Iris pigment epithelial cell (primary cell): ENCODE measurements around the gene DST.

Experiments used
- DNase-seq: peaks from one replicate; pipeline ENCODE4 v3.0.0-alpha.2; 2011; ENCODE audit warnings: low read depth

The DST gene

GRCh38 chr6:56620229-56620868, 22.3 kb downstream of the DST start:
- DNase-seq: no peak

DNA sequence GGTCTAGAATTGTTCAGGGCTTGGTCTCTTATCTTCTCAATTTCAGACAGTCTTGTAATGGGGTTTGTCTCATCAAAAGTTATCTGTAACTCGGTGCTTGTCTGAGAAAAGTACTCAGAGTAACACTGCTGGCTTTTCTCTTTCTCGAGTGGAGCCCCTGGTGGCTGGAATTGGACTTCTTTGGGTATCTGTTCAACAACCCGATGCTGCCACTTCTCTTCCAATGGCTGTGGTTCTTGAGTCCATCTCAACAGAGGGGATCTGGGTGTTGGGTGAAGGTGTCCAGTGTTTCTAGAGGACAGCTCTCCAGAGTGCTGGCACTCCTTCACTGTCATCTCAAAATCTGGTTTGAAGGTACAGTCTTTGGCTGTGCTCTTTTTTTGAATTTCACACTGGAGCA, 24.6 kb downstream of the DST start:
- DNase-seq: no peak

DNA sequence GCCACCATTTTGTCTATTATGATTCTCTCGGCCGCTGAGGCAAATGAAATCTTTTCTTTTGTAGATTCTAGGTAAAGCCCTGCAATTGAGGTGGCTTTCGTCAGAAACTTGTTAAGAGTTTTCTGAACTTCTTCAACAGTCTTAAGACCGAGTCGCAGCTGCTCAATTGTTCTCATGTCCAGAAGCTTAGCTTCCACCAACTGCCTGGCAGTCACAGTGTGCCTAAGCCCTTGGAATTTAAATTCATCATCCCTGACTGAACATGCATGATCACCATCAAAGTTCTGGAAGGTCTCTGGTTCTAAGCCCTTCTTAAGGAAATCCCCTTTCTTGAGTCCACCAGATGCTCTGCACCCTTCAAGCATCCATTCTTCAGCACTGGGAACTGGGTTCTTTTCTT, 25.7 kb downstream of the DST start:
- DNase-seq: no peak

GRCh38 chr6:56613247-56613851, 29.3 kb downstream of the DST start:
- no peak for DNase-seq

GRCh38 chr6:56608332-56608731, 34.4 kb downstream of the DST start:
- no peak for DNase-seq

DNA sequence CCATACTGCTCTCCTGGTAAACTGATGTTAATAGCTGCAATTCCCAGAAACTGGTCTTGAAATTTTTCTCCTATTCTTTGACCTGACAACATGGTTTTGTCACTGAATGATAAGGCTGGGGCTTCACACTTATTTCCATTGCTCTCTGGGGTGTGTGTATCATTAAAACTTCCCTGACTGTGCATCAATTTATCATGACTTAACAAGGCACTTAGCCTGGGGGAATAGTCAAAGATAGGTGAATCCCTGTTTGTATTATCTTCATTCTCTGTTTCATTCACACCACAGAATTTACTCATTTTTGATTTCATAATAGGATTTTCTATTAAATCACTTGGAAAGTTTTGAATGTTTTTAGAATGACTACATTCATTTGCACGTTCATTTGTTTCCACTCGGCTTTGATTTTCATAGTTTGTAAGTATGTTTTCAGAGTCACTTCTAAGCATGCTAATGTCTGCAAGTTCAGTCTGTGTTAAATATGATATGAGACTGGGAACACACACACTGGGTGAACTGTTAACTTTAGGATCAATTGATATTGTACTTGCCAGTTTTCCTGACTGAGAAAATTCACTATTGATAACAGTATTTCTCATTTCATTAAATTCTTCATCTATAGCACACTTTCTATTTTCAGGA, 35.5 kb downstream of the DST start:
- DNase-seq: no peak

- DNase-seq: no peak
Measured at GRCh38 chr6:56605435-56605834, 37.3 kb downstream of the DST start.

GRCh38 chr6:56604186-56604585, 38.5 kb downstream of the DST start:
- no peak for DNase-seq

DNA sequence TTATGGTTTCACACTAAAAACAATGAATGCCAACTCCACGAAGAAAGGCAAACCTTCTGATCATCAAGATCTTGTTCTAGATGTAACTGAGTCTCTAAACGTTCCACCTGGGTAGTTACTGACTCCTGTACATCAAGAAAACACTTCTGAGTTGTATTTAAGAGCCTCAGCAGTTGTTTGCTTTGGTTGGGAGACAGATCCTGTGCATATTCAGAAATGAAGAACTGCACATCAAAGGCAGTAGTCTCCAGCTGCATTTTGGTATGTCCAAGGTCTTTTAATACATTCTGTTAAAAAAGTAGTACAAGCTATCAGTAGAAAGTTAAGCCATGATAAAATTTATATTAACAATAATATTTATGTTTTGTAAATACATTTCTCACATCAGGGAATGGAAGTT, 41.3 kb downstream of the DST start:
- DNase-seq: no peak

GRCh38 chr6:56595490-56596122, 47.1 kb downstream of the DST start:
- DNase-seq: peak; percentile 29

DNA sequence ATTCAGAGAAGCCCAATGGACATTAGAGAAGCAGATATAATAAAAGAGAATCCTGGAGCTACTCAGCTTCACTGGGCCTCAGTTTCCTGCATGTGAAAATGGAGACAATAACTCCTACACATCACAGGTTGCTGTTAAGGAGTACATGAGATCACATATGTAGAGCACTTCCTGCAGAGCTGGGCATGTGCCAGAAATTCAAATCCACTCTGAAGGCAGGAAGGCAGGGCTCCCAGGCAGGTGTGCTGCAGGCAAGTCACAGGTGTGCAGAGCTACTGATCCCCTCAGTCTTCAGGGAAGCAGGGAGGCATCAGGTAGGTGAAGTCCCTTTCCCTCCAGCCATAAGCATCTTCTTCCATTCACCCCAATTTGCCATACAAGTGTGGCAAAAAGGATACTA, 48.0 kb downstream of the DST start:
- no peak for DNase-seq

DNA sequence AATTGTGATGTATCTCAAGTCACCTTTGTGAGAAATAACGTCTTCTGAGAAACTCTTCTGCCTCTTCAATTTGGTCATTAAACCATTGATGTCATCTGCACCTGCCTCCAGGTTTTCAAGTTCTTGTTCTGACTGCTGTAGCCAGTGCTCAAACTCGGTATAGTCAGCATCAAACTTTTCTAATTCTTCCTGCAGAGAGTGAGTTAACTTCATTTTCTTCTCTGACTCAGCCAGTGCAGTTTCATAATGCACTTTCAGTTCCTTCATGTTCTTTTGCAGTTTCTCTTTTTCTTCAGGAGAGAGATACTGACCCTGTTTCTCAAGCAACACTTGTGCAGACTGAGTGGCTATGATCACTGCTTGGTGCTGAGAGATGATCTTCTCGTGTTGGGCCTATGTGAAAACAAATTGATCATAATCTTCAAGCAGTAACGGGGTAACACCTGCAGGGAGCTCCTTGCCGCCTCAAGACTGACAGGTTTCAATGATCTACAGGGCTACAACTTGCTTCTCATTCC, 48.8 kb downstream of the DST start:
- peak; percentile 50 for DNase-seq

- DNase-seq: no peak
Measured at GRCh38 chr6:56582236-56582635, 60.5 kb downstream of the DST start.

GRCh38 chr6:56581296-56581925, 61.3 kb downstream of the DST start:
- DNase-seq: no peak

DNA sequence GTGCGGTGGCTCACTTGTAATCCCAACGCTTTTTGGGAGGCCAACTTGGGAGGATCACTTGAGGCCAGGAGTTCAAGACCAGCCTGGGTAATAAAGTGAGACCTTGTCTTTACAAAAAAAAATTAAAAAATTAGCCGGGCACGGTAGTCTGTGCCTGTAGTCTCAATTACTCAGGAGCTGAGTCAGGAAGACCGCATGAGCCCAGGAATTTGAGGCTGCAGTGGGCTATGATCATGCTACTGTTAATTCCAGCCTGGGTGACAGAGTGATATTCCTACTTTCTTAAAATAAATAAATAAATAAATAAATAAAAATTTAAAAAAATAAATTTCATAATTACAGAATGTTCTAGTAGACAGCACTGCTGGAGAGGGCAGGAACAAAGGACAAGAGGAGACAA, 62.4 kb downstream of the DST start:
- DNase-seq: no peak

DNA sequence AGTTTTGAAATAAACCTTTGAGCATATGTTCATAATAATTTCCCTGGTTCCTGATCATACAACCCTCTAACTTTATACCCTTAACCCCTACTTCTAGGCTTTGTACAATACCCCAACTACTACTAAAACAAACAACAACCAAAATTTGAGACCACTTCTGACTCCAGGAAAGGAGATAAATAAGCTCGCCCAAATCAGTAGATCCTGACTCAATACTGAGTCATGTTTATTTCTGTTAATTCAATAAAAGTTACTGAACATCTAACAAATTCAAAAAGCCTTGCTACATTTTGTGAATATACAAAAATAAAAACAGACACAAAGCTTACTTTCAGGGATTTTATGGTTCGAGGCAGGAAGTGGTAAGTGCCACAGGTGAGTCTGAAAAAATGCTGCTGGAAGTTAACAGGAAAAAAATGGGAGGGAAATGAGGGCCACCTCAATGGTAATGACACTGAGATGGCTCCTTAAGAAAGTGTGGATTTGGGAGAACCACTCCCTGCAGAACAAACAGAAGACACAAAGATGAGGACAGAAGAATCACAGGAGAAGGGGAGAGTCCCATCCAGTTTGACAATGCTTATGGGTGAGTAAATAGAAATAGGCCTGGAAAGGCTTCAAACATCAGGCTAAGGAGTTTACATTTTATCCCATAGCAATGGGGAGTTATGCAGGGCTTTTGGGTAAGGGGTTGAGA, 63.4 kb downstream of the DST start:
- no peak for DNase-seq

DNA sequence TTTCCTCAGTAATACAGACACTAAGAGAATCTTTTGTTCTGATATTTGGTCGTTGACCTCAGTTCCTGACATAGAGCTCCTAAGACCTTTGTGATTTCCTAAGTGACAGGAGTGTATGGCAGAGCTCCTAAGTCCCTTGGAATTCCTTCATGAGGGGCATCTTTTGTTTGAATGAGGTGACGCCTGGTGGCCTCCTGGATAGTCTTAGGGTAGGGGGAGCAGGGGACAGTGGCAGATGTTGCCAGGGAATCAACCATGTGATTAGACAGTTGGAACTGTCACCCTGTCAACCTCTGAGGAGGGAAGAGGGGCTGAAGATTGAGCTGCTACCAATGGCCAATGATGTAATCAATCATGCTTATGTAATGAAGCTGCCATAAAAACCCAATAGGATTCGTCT, 67.0 kb downstream of the DST start:
- no peak for DNase-seq

DNA sequence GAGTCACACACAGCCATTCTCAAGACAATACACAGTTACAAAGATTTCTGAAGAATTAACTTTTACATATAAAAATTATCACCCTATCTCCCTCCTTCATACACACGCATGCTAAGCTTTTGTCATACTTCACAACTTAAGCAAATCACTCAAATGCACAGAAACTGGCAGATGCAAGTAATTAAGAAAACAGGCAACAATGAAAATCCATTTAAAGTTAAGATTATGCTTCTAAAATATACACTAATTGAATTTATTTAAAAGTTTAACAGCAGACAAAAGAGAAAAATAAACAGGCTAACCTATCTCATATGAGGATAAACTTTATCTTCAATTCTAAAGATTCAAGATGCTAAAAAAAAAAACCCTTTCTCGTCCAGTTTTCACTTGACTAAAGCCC, 68.4 kb downstream of the DST start:
- no peak for DNase-seq

GRCh38 chr6:56573624-56574023, 69.1 kb downstream of the DST start:
- no peak for DNase-seq

GRCh38 chr6:56572788-56573471, 69.8 kb downstream of the DST start:
- no peak for DNase-seq

DNA sequence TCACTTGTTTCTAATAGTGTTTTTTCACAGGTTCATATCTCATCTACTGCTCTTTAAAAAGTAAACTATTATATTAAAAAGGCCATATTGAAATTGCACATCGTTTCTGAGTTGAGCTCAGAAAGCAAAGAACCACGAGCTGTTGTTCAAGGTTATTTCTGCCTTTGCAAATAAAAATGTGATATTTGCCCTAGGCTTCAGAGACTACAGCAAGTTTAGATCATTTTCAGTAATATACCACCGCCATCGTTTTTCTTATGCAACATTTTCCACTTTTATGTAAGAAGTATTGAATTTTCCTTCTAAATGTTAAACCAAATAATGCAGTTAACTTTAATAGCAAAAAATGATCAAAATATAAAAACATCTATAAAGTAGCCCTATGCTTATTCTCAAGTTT, 71.1 kb downstream of the DST start:
- DNase-seq: no peak
